Measurements from ENCODE around the gene PTBP2. TPM values are rescaled to one million over a fixed set of nuclear protein-coding genes. Genes with fewer than 3 reads are reported as not detected.
A peak's percentile ranks its signal among the peaks of the same experiment; 100 is the strongest.

The PTBP2 gene
- polyA plus RNA-seq, 6 donors from 2014 or later: 5.7 to 8.1 (median 6.7) TPM

DNA sequence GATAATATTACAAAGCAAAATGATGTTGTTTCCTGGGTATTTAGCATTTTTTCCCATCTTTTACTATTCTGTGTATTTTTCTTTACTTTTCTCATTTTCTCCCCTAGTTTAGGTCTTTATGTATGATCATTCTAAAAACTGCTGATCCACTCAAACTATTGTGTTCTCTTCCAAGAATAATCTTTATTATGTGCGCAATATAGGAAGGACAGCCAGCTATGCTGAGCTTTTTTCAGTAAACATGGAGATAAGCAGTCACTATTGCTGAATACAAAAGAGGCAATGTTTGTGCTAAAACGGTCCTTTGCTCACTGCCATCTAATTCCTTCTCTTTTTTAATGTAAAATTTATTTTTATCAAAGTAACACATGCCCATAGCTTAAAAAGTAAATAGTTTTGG is 6.7 kb upstream of the PTBP2 start:
- H3K36me3 Mint-ChIP-seq: no peaks in the 10 kb centered on the region
- peaks cover 0 to 10% (median 0%) of the 10 kb centered on the region in 3 donors for H3K27me3 Mint-ChIP-seq
- H3K4me1 Mint-ChIP-seq: no peaks in the 10 kb centered on the region
- H3K4me3 Mint-ChIP-seq: no peak overlapping the region
- no peaks in the 10 kb centered on the region for H3K9me3 Mint-ChIP-seq
- H3K27ac Mint-ChIP-seq: no peak overlapping the region
- DNase-seq (no peak), ATAC-seq (ENCODE audit: low read depth in 2 of 2) (no peak)

DNA sequence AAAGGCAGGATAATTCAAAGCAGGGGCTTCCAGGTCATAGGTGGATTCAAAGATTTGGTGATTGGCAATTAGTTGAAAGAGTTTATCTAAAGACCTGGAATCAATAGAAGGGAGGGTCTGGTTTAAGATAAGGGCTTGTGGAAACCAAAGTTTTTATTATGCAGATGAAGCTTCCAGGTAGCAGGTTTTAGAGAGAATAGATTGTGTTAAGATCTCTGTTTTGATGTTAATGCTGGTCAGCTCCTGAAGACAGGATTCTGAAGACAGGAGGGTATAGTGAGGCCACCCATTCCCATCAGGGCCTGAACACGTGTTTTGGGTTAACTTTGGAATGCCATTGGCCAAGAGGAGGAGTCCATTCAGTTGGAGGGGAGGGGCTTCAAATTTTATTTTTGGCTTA is 6.1 kb upstream of the PTBP2 start:
- Mint-ChIP-seq H3K9me3 (no peaks in the 10 kb centered on the region), H3K36me3 (no peaks in the 10 kb centered on the region), H3K4me1 (no peaks in the 10 kb centered on the region), H3K27ac (no peak overlapping the region), H3K4me3 (no peak overlapping the region), H3K27me3 (peaks cover 0 to 10% (median 0%) of the 10 kb centered on the region in 3 donors)
- no peak for DNase-seq
- ATAC-seq (ENCODE audit: low read depth in 2 of 2): no peak

DNA sequence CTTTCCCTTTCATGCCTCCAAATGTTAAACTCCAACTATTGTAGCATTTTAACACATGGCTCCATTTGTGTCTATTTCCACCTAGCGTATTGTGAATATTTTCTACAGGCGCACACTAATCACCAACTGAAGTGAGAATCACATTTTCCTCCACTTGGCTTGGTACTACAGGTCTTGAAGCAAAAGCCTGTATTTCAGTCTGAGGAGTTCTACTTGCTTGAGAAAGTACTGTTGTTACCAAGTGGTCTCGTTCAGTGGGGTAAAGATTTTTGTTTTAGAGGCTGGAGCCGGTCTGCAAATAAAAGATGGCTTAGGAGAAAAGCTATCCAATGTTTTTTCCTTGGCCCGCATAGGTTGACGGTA is 550 bp upstream of the PTBP2 start:
- H3K4me3 Mint-ChIP-seq: peak overlapping the region; percentile 92 to 99 (median 96)
- ATAC-seq (ENCODE audit: low read depth in 2 of 2) (peak in 1 of 2 donors; percentile 1), DNase-seq (no peak)
- H3K36me3 Mint-ChIP-seq: peaks cover 0 to 4% of the 10 kb centered on the region in 2 donors
- peaks cover 18 to 33% (median 24%) of the 10 kb centered on the region in 3 donors for H3K4me1 Mint-ChIP-seq
- H3K27ac Mint-ChIP-seq: peak overlapping the region; percentile 89 to 99 (median 94)
- H3K9me3 Mint-ChIP-seq: no peaks in the 10 kb centered on the region
- H3K27me3 Mint-ChIP-seq: no peaks in the 10 kb centered on the region

DNA sequence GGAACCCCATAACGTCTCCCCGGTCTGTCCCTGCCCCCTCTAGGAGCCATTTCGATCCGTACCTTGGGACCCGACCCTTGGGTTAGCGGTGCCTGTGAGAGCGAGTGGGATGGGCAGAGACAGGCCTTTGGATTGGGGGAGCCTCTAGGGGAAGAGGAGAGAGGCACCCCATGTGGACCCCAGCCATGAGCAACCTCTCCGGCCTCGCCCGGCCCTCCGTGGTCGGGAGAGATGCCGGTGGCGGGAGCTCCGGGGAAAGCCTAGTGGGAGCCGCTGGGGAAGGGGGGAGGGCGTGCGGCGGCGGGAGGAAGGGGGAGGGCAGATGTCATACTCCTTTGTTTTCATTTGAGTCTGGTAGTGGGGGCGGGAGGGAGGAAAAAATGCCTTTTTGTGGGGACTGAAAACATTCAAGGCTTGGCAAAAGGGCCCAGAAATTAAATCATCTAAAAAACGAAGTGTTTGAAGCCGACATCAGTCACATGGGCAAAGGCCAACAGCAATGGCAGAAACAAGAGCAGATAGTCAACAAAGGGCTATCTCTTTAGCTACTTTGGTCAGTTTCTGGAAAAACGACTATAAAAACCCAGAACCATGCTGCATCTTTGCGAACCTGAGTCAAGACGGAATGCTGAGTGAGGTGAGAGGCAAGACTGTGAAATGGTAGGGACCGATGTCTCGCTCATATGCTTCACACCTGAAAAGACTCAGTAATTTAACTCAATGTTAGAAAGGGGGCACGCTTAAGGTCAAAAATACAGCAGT is 758 bp downstream of the PTBP2 start:
- ATAC-seq (ENCODE audit: low read depth in 2 of 2): peak; percentile 51 to 52
- peak overlapping the region; percentile 92 to 99 (median 96) for H3K4me3 Mint-ChIP-seq
- no peak for DNase-seq
- peak overlapping the region; percentile 92 to 98 (median 96) for H3K27ac Mint-ChIP-seq
- no peaks in the 10 kb centered on the region for H3K27me3 Mint-ChIP-seq
- peaks cover 26 to 42% (median 31%) of the 10 kb centered on the region in 3 donors for H3K4me1 Mint-ChIP-seq
- H3K9me3 Mint-ChIP-seq: no peaks in the 10 kb centered on the region
- H3K36me3 Mint-ChIP-seq: peaks cover 7 to 11% of the 10 kb centered on the region in 2 donors

DNA sequence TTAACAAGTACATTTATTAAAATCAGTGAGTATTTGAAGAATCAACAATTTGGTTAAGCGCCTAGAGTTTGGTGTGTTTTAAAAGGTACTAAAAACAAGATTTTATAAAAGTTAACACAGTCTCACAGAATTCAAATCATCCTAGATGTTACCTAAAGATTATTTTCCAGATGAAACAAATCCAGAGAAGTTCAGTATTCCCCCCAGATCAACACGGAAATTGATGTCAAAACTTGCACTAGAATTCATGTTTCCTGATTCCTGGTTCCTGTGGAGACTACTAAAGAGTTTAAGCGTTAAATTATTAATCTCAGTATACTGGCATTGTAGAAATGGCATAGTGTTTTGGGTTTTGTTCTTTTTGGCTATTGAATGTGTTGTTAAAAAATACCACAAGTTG is 1.4 kb downstream of the PTBP2 start:
- Mint-ChIP-seq H3K4me3 (peak overlapping the region; percentile 92 to 99 (median 96)), H3K27me3 (no peaks in the 10 kb centered on the region), H3K27ac (peak overlapping the region; percentile 93 to 98 (median 96)), H3K36me3 (peaks cover 7 to 12% of the 10 kb centered on the region in 2 donors), H3K9me3 (no peaks in the 10 kb centered on the region), H3K4me1 (peaks cover 30 to 46% (median 33%) of the 10 kb centered on the region in 3 donors)
- DNase-seq: no peak
- no peak for ATAC-seq (ENCODE audit: low read depth in 2 of 2)

DNA sequence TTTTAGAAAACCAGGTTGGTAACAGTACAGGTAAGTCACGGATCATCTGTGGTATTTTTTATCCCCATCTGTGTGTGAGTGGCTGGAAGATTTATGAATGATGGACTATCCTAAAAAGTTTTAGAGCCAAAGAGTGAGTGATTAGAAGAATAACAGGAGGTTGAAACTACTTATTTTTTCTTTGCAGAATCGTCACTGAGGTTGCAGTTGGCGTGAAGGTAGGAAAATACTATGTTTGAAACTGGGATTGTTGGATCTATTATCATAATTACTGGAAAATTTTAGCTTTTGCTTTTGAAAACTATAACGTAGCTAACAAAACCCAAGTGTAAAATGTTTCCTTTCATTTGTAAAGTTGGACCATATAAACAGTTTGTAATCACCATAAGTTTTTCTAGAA is 1.8 kb downstream of the PTBP2 start:
- H3K27ac Mint-ChIP-seq: peak overlapping the region; percentile 93 to 98 (median 96)
- H3K27me3 Mint-ChIP-seq: no peaks in the 10 kb centered on the region
- H3K36me3 Mint-ChIP-seq: peaks cover 7 to 12% of the 10 kb centered on the region in 2 donors
- H3K9me3 Mint-ChIP-seq: no peaks in the 10 kb centered on the region
- ATAC-seq (ENCODE audit: low read depth in 2 of 2) (no peak), DNase-seq (no peak)
- H3K4me3 Mint-ChIP-seq: peak overlapping the region; percentile 92 to 99 (median 96)
- H3K4me1 Mint-ChIP-seq: peaks cover 34 to 49% (median 35%) of the 10 kb centered on the region in 3 donors

DNA sequence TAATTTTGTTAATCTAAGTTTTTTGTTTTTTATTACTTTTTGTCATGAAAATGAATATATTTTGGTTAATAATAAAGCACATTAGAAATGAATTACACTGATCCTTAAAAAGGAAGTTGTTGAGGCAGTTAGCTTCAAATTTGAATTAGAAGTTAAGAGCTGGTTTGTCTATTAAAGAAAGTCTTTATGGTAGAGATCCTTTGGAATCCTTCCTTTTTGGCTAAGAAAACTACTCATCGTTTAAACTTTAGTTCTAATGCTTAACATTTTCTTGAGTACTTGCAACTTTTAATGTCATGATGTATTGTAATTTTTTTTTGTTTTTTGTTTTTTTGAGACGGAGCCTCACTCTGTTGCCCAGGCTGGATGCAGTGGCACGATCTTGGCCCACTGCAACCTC is 2.4 kb downstream of the PTBP2 start:
- no peaks in the 10 kb centered on the region for H3K9me3 Mint-ChIP-seq
- no peak for ATAC-seq (ENCODE audit: low read depth in 2 of 2)
- H3K27ac Mint-ChIP-seq: no peak overlapping the region

DNA sequence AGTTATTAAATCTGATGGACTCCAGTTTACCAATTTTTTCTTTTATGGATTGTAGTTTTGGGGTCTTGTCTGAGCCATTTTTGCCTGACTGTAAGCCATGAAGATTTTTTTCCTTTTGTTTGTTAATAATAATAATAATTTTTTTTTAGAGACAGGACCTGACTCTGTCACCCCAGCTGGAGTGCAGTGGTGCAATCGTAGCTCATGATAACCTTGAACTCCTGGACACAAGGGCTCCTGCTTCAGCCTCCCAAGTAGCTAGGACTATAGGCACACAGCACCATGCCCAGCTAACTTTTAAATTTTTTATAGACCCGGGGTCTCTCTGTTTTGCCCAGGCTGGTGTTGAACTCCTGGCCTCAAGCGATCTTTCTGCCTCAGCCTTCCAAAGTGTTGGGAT is 6.3 kb downstream of the PTBP2 start:
- H3K4me3 Mint-ChIP-seq: peak overlapping the region in 1 of 8 donors; percentile 24
- H3K9me3 Mint-ChIP-seq: no peaks in the 10 kb centered on the region
- H3K27me3 Mint-ChIP-seq: no peaks in the 10 kb centered on the region
- peaks cover 7 to 20% of the 10 kb centered on the region in 2 donors for H3K36me3 Mint-ChIP-seq
- peaks cover 43 to 61% (median 53%) of the 10 kb centered on the region in 3 donors for H3K4me1 Mint-ChIP-seq
- no peak overlapping the region for H3K27ac Mint-ChIP-seq
- ATAC-seq (ENCODE audit: low read depth in 2 of 2): no peak
- no peak for DNase-seq

More for the DNA sequence above, 2.4 kb downstream of the PTBP2 start:
- peaks cover 37 to 54% (median 40%) of the 10 kb centered on the region in 3 donors for H3K4me1 Mint-ChIP-seq
- no peak overlapping the region for H3K4me3 Mint-ChIP-seq
- H3K36me3 Mint-ChIP-seq: peaks cover 7 to 12% of the 10 kb centered on the region in 2 donors
- DNase-seq: no peak
- H3K27me3 Mint-ChIP-seq: no peaks in the 10 kb centered on the region

DNA sequence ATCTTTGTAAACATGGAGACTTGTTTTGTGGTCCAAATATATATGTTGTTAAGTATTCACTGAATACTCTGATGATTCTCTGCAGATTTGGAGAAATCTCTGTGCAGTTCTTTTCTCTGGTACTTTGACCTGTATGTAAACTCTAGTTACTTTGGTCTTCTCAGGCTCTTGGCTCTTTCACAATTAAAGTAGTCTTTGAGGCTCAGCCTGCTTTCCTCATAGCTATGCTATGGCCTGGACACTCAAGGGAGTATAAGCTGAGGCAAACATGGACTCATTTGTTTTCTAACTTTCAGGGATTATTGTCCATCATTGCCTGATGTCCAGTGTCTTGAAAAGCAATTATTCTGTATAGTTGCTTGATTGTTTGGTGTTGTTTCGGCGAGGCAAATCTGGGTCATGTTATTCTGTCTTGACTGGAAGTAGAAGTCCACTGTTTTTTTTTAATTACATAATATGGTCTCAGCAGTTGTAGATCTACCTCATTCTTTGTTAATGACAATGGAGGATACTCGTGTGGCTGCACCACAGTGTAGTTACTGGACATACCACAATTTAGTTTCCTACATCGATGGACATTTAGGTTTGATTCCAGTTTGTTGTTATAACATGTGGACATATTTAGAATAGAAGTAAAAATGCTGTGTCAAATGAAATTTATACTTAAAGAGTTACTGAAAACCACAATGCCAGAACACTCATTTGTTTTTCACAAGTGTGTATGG is 9.2 kb downstream of the PTBP2 start:
- DNase-seq (no peak), ATAC-seq (ENCODE audit: low read depth in 2 of 2) (no peak)
- peak overlapping the region in 1 of 8 donors; percentile 64 for H3K4me3 Mint-ChIP-seq
- H3K4me1 Mint-ChIP-seq: peaks cover 35 to 66% (median 47%) of the 10 kb centered on the region in 3 donors
- H3K27me3 Mint-ChIP-seq: no peaks in the 10 kb centered on the region
- H3K27ac Mint-ChIP-seq: no peak overlapping the region
- H3K36me3 Mint-ChIP-seq: peaks cover 24% of the 10 kb centered on the region in 2 donors
- peaks cover 0 to 1% (median 0%) of the 10 kb centered on the region in 7 donors for H3K9me3 Mint-ChIP-seq

DNA sequence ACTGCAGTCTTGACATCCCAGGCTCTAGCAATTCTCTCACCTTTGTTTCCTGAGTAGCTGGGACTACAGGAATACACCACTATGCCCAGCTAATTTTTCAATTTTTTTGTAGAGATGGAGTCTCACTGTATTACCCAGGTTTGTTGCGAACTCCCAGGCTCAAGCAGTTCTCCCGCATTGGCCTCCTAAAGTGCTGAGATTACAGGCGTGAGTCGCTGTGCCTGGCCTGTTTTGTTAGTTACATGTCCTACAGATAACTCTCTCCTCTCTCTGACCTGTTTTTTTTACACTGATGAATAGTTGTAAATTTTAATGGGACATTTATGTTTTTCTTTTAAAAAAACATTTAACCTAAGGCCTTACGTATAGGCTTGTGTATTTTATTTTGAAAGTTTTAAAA is 19.8 kb downstream of the PTBP2 start:
- H3K4me3 Mint-ChIP-seq: no peak overlapping the region
- DNase-seq (no peak), ATAC-seq (ENCODE audit: low read depth in 2 of 2) (no peak)
- H3K9me3 Mint-ChIP-seq: no peaks in the 10 kb centered on the region
- peaks cover 15 to 49% (median 24%) of the 10 kb centered on the region in 3 donors for H3K4me1 Mint-ChIP-seq
- no peaks in the 10 kb centered on the region for H3K27me3 Mint-ChIP-seq
- H3K27ac Mint-ChIP-seq: peak overlapping the region in 1 of 6 donors; percentile 22
- H3K36me3 Mint-ChIP-seq: peaks cover 0 to 7% of the 10 kb centered on the region in 2 donors

DNA sequence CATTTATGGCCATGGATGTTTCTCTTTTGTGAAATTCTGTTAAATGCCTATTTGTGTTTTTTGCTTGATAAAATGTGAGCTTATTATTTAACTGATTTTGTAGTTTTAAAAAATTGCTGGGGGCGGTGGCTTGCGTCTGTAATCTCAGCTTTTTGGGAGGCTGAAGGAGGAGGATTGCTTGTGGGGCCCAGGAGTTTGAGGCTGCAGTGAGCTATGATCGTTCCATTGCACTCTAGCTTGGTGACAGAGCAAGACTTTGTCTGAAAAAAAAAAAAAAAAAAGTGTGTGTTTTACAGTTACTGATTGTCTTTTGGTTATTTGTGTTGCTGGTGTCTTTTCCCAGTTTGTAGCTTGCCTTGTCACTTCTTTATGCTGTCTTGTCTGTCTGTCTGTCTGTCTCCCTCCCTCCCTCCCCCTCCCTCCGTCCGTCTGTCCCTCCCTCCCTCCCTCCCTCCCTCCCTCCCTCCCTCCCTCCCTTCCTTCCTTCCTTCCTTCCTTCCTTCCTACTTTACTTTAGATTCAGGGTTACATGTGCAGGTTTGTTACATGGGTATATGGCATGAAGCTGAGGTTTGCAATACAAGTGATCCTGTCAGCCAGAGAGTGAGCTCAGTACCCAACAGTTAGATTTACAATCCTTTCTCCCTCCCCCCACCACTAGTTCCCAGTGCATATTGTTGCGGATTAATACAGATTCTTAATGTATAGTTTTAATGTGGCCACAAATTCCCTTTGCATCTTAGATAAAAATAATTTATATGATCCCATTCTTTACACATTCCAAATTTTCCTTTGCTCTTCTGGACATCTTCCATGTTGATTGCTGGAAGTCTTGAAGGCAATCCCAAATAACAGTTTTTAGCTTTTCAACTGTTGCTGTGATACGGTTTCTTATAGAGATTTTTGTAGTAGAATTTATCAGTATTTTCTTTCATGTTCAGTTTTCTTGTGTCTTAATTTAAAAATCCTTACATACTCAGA is 25.1 kb downstream of the PTBP2 start:
- DNase-seq (no peak), ATAC-seq (ENCODE audit: low read depth in 2 of 2) (no peak)
- peaks cover 21 to 43% (median 39%) of the 10 kb centered on the region in 3 donors for H3K4me1 Mint-ChIP-seq
- peak overlapping the region in 1 of 6 donors; percentile 26 for H3K27ac Mint-ChIP-seq
- no peaks in the 10 kb centered on the region for H3K27me3 Mint-ChIP-seq
- peaks cover 0 to 13% of the 10 kb centered on the region in 2 donors for H3K36me3 Mint-ChIP-seq
- H3K4me3 Mint-ChIP-seq: no peak overlapping the region
- no peaks in the 10 kb centered on the region for H3K9me3 Mint-ChIP-seq

DNA sequence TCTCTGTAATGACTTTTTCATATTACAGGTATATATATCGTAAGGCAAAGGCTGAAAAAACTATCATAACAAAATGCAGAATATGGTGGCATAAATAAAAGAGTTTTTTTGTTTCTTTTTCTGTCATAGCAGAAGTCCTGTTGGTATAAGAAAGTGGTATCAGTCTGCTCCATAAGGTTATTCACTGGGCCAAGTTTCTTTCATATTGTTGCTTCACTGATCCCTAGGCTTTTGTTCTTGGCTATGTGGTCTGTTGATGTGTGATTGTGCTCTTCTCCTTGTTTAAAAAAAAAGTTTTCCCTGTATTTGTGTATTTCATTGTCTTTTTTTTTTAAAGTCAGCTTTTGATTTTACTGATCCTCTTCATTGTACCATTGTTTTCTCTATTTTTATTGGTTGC is 26.0 kb downstream of the PTBP2 start:
- ATAC-seq (ENCODE audit: low read depth in 2 of 2): no peak
- Mint-ChIP-seq H3K36me3 (peaks cover 2 to 15% of the 10 kb centered on the region in 2 donors), H3K9me3 (no peaks in the 10 kb centered on the region), H3K4me3 (no peak overlapping the region), H3K27ac (peak overlapping the region in 3 of 6 donors; percentile 7 to 50 (median 20)), H3K27me3 (no peaks in the 10 kb centered on the region), H3K4me1 (peaks cover 21 to 40% (median 39%) of the 10 kb centered on the region in 3 donors)
- no peak for DNase-seq

DNA sequence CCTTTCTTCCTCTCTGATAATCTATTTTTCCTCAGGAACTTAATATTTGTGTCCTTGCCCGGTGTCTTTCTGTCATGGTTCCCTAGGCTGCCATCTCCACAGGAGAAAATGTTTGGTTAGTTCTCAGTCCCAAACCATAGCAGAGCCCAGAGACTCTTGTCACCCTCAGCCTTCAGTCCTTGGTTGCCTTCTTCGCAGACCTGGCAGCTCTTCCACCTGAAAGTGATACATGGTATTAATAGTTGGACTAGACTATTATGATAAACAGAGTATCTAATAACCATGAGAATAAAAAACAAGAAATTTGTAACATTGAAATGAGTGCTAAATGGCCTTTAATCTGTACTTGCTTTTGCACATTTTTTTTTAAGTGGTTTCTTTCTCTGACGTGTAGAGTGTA is 26.5 kb downstream of the PTBP2 start:
- Mint-ChIP-seq H3K36me3 (peaks cover 7 to 19% of the 10 kb centered on the region in 2 donors), H3K9me3 (no peaks in the 10 kb centered on the region), H3K4me3 (no peak overlapping the region), H3K27me3 (no peaks in the 10 kb centered on the region), H3K4me1 (peaks cover 21 to 39% (median 36%) of the 10 kb centered on the region in 3 donors), H3K27ac (peak overlapping the region in 3 of 6 donors; percentile 40 to 84 (median 61))
- DNase-seq: no peak
- ATAC-seq (ENCODE audit: low read depth in 2 of 2): no peak

Measured in naive B cell (primary cell).